ENCODE measurements around the gene FBRSL1. TPM values are rescaled to one million over a fixed set of nuclear protein-coding genes. Genes with fewer than 3 reads are reported as not detected.

Gene FBRSL1
- total and polyA plus RNA-seq, 3 donors from 2014 or later = 51.1 to 98.9 (median 88.3) TPM

GRCh38 chr12:132466241-132467201 lies 23.4 kb upstream of the FBRSL1 start:
- H3K4me1 ChIP-seq = no peaks in the 10 kb centered on the region
- no peaks in the 10 kb centered on the region for H3K27me3 ChIP-seq
- H3K27ac ChIP-seq = no peak overlapping the region
- TF ChIP-seq CTCF (IDR thresholded peaks at IDR 0.05) = no peak
- no peak for TF ChIP-seq POLR2A (IDR thresholded peaks at IDR 0.05)
- no peaks in the 10 kb centered on the region for H3K36me3 ChIP-seq (ENCODE audit: low read depth, missing control alignments)
- peak; percentile 48 for DNase-seq
- intact Hi-C loops (cut with DNase I; ENCODE audit: low total_unique reads) = no loop called here
- no peaks in the 10 kb centered on the region for H3K9me3 ChIP-seq
- WGBS, 2 donors = 68 to 72% methylated on average over 6 to 18 of the region's 18 CpGs
- no peak overlapping the region for H3K4me3 ChIP-seq

DNA sequence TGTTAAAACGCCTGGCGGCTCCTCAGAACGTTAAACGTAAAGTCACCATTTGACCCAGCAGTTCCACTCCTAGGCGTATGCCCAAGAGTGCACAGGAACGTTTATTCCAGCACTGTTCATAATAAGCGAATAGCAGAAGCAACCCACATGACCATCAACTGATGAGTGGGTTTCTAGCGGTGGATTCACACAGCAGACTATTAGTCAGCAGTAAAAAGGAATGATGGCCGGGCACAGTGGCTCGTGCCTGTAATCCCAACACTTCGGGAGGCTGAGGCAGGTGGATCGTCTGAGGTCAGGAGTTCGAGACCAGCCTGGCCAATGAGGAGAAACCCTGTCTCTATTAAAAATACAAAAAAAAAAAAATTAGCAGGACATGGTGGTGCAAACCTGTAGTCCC lies 22.4 kb upstream of the FBRSL1 start:
- H3K9me3 ChIP-seq = no peaks in the 10 kb centered on the region
- no peak overlapping the region for H3K27ac ChIP-seq
- H3K4me1 ChIP-seq = no peaks in the 10 kb centered on the region
- DNase-seq = no peak
- intact Hi-C loops (cut with DNase I; ENCODE audit: low total_unique reads) = no loop called here
- no peaks in the 10 kb centered on the region for H3K27me3 ChIP-seq
- H3K36me3 ChIP-seq (ENCODE audit: low read depth, missing control alignments) = no peaks in the 10 kb centered on the region
- 72 to 84% methylated on average over 13 of the region's 13 CpGs for WGBS, 2 donors
- H3K4me3 ChIP-seq = no peak overlapping the region
- TF ChIP-seq CTCF (IDR thresholded peaks at IDR 0.05) (no peak), POLR2A (IDR thresholded peaks at IDR 0.05) (no peak)

GRCh38 chr12:132469423-132469822 lies 20.5 kb upstream of the FBRSL1 start:
- H3K36me3 ChIP-seq (ENCODE audit: low read depth, missing control alignments) = no peaks in the 10 kb centered on the region
- H3K4me3 ChIP-seq = no peak overlapping the region
- no peaks in the 10 kb centered on the region for H3K9me3 ChIP-seq
- intact Hi-C loops (cut with DNase I; ENCODE audit: low total_unique reads) = no loop called here
- no peak overlapping the region for H3K27ac ChIP-seq
- H3K4me1 ChIP-seq = no peaks in the 10 kb centered on the region
- no peak for TF ChIP-seq CTCF (IDR thresholded peaks at IDR 0.05)
- TF ChIP-seq POLR2A (IDR thresholded peaks at IDR 0.05) = no peak
- DNase-seq = no peak
- WGBS, 2 donors = 41 to 52% methylated on average over 9 of the region's 9 CpGs
- H3K27me3 ChIP-seq = no peaks in the 10 kb centered on the region

- Histone ChIP-seq H3K9me3 (no peaks in the 10 kb centered on the region), H3K27ac (no peak overlapping the region), H3K27me3 (no peaks in the 10 kb centered on the region), H3K4me3 (no peak overlapping the region), H3K36me3 (ENCODE audit: low read depth, missing control alignments) (no peaks in the 10 kb centered on the region), H3K4me1 (no peaks in the 10 kb centered on the region)
- no peak for DNase-seq
- WGBS, 2 donors = 0 to 44% methylated on average over 1 to 2 of the region's 3 CpGs
- intact Hi-C loops (cut with DNase I; ENCODE audit: low total_unique reads) = no loop called here
- no peak for TF ChIP-seq POLR2A (IDR thresholded peaks at IDR 0.05)
- TF ChIP-seq CTCF (IDR thresholded peaks at IDR 0.05) = no peak
Measured at GRCh38 chr12:132470397-132470796, 19.6 kb upstream of the FBRSL1 start.
